Activated T-cell treated with anti-CD3 and anti-CD28 coated beads for 1 hour (primary cell): ENCODE results near the gene NRBP1.

Experiments used
- DNase-seq: peaks from one replicate; pipeline ENCODE4 v3.0.0-alpha.2; 2020; ENCODE audit warnings: low read depth

NRBP1 gene

DNA sequence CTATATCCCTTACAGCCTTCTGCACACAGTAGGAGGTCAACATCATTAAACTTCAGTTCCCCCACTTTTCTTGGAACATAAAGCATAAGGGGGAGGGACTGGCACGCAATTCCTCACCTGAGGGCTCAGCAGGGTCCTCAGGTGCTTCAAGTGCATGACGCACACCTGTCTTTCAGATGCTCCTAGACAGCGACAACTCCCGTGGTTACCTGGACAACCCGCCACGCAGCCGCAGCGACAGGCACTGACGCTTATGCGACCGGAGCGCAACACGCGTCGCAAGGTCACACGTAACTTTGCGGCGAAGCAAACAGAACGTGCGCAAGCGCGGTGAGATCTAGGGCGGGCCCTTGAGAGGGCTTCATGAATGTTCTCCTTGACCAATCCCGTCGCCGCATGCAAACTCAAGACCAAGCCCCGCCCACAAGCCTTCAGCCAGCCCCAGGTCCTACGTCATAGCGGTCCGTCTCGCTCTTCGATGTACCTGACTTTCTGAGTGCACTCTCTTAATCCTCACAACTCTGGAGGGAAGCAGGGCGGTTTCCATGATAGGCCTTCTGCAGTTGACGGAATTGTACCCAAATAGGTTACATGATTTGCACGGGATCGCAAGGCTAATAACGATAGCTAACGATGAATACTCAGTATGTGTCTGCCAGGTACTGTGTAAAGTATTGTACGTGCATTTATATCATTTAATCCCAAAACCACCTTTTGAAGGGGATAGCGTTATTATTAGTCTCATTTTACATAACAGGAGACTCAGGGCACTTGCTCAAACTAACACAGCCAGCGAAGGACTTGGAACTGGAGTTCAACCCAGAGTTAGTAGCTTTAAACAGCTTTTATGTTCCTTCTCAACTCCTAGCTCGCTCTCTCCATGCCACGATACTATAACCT, 61.3 kb downstream of the NRBP1 start, which contains the start of gene IFT172:
IFT172 (minus strand) TSS at position 246 of the 900 bp plus-strand sequence; CDS start at position 156, 90 bp downstream.
- DNase-seq: peak; percentile 99
